Stimulated activated CD4-positive, alpha-beta T cell treated with anti-CD3 and anti-CD28 coated beads, Interleukin-12 subunit alpha, Interleukin-12 subunit beta, amount 100 ng/mL, for 4 hours (primary cell): ENCODE measurements around the gene CDCA8.
"Not testable (repeated sequence)": the region's sequence is repeated elsewhere in the genome, so short reads cannot be mapped to it uniquely, and the experiment has no call there.

ENCODE experiments used
- DNase-seq: peaks from one replicate; pipeline ENCODE4 v3.0.0-alpha.2; 2020

CDCA8 gene

GRCh38 chr1:37718901-37719571 lies 26.7 kb downstream of the CDCA8 start:
- DNase-seq = no peak

- no peak for DNase-seq
These were observed 27.4 kb downstream of the CDCA8 start for GRCh38 chr1:37719572-37720195.

DNA sequence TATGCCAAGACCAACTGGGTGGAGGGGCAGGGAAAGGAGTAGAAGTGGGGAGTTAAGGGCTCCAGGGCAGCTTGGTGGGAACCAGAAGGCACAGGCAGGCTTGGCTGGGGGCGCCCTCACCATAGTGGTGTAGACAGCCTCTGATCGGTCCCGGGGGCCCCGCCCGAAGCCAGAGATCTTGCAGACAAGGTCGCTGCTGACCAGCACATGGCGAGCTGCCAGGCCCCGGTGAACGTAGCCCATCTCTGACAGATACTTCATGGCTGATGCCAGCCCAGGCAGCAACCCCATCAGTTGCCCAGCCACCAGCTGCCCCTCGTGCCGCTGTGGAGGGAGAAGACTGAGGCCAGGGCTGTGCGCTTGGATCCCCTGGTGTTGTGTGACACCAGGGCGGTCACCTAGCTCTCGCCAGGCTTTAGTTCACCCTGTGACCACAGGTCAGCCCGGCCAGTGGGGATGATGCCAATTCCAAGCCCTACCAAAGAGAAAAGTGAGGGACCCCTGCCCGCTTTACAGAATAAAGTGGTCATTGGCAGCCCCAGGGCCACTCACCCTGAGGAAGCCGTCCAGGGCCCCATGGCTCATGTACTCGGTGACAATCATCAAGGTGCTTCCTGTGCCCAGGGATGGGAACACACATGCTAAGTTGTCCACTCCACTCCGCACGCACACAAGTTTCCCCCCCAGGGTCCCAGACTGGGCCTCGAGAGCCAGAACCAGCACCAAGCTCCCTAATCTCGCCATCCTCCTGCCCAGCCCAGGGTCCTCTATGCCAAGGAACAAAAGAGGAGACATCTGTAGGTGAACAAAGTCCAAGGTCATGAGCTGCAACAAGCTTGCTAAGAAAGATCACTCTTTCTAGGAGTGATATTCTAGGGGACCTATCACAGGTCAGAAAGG lies 28.2 kb downstream of the CDCA8 start:
- DNase-seq = no peak

DNA sequence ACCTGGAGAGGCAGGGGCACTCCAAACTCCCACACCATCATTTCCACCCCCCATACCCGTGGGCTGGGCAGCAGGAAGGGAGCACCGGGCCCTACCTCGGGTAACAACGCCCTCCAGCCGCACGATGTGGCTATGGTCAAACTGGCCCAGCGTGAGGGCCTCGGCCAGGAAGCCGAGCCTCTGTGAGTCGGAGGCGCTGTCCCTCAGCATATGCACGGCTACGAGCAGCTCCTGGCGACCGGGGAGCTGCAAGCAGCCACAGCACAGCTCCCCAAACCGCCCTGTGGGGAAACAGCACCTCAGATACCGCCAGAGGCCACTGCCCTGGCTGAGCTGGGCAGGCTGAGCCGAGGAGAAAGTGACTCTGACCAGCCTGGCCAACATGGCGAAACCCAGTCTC lies 29.2 kb downstream of the CDCA8 start:
- no peak for DNase-seq

- no peak for DNase-seq
These were observed 30.1 kb downstream of the CDCA8 start for GRCh38 chr1:37722181-37723071.

GRCh38 chr1:37723072-37723389 lies 30.7 kb downstream of the CDCA8 start:
- no peak for DNase-seq

- no peak for DNase-seq
These were observed 31.2 kb downstream of the CDCA8 start for GRCh38 chr1:37723390-37724078.

- DNase-seq = no peak
These were observed 32.3 kb downstream of the CDCA8 start for GRCh38 chr1:37724575-37724974.

GRCh38 chr1:37725851-37726613 lies 33.7 kb downstream of the CDCA8 start:
- no peak for DNase-seq

DNA sequence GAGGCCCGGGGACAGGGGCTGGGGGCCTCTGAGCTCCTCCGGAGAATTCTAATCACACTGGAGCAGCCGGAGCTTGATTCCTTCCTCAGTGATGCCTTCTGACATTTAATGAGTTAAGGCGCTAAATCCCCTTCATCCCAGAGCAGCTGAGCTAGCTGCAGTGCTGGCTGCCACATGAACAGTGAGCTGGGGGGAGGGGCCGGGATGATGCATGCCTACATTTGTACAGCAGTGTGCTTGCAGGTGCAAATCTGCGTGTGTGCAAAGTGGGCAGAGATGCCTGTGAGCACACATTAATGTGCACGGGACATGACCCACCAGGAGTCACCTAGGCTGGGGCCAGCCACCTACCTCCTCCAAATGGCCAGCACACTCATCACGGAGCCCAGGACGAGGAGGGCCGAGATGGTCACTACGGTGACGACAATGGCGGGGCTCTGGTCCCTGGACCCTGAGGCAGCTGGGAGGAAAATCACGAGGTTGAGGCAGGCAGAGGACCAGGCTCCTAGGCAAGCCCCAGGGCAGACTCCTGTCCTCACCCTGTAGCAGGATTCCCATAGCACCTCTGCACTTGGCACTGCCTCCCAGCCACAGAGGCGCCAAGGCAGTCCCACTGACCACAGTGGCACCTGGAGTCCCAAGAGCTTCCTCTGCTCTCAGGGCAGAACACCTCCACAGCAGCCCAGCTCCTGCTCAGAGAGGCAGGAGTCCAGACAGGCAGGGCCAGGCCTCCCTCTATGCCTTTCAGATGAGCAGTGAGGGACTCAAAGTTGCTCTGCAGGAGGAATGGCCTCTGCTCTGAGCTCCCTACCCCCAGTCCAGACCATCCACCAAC lies 34.7 kb downstream of the CDCA8 start:
- no peak for DNase-seq

GRCh38 chr1:37728416-37728815 lies 36.1 kb downstream of the CDCA8 start:
- DNase-seq = no peak

- no peak for DNase-seq
These were observed 38.1 kb downstream of the CDCA8 start for GRCh38 chr1:37730376-37730775.

- DNase-seq = no peak
These were observed 39.1 kb downstream of the CDCA8 start for GRCh38 chr1:37731312-37732019.

DNA sequence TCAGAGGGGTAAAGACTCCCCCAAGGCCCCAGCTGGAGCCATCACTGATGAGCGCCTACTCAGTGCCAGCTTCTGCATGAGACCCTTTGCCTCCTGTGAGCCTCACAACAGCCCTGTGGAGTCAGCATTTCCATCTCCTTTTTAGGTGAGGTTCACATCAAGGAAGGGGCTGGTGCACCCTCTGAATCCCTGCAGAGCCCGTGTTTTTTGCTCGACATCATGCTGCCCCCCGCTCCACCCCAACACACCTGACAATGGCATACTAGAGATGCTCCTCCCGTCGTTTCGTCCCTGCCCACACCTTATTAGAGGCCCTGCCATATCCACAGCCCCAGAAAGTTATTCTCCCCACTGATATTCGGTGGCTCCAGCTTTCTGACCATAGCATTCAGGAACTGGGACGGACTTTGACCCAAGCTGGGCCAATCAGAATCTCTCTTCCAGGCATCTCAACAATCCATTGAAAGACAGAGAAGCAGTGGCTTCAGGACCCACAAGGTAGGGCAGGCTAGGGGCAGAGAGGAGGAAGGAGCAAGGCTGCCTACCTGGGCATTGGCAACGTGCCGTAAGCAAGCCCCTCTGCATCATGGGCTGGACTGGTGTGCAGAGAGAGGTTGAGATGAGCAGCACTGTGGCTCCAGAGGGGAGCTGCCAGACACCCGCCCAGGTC lies 39.9 kb downstream of the CDCA8 start:
- DNase-seq = no peak

- no peak for DNase-seq
These were observed 42.6 kb downstream of the CDCA8 start for GRCh38 chr1:37734629-37735591.

GRCh38 chr1:37737975-37738374 lies 45.7 kb downstream of the CDCA8 start:
- not testable (repeated sequence) for DNase-seq

GRCh38 chr1:37738619-37739018 lies 46.3 kb downstream of the CDCA8 start:
- DNase-seq = not testable (repeated sequence)

DNA sequence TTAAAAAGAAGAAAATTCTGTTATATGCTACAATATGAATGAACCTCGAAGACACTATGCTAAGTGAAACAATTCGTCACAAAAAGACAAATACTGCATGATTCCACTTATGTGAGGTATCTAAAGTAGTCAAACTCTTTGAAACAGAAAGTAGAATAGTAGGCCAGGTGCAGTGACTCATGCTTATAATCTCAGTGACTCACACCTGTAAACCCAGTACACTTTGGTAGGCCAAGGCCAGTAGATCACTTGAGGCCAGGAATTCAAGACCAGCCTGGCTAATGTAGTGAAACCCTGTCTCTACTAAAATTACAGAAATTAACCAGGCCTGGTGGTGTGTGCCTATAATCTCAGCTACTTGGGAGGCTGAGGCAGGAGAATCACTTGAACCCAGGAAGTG lies 46.9 kb downstream of the CDCA8 start:
- no peak for DNase-seq
